ENCODE measurements around the gene TTLL11.

The TTLL11 gene

DNA sequence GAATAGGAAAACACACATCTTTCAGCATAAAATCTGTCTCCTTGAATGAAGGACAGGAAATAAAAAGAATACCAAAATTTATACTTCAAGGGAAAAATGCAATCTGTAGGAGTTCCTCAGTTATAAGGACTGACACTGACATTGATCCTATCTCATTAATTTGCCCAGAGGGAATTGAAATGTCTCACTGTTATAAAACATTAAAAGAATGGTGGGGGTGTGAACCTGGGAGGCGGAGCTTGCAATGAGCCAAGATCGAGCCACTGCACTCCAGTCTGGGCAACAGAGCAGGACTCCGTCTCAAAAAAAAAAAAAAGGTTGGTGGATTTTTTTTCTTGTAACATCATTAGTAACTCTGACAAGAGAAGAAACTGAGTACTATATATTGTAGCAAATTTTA, 60.8 kb downstream of the TTLL11 start:
- TF ChIP-seq, protein P1, sequence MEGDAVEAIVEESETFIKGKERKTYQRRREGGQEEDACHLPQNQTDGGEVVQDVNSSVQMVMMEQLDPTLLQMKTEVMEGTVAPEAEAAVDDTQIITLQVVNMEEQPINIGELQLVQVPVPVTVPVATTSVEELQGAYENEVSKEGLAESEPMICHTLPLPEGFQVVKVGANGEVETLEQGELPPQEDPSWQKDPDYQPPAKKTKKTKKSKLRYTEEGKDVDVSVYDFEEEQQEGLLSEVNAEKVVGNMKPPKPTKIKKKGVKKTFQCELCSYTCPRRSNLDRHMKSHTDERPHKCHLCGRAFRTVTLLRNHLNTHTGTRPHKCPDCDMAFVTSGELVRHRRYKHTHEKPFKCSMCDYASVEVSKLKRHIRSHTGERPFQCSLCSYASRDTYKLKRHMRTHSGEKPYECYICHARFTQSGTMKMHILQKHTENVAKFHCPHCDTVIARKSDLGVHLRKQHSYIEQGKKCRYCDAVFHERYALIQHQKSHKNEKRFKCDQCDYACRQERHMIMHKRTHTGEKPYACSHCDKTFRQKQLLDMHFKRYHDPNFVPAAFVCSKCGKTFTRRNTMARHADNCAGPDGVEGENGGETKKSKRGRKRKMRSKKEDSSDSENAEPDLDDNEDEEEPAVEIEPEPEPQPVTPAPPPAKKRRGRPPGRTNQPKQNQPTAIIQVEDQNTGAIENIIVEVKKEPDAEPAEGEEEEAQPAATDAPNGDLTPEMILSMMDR (IDR thresholded peaks at IDR 0.05; ENCODE audit: control insufficient read depth, extremely low read depth, insufficient read depth), result no peak
- no peak for DNase-seq (ENCODE audit: low read depth)
- no peak overlapping the region for H3K4me3 ChIP-seq (ENCODE audit: low read depth, low read length)

DNA sequence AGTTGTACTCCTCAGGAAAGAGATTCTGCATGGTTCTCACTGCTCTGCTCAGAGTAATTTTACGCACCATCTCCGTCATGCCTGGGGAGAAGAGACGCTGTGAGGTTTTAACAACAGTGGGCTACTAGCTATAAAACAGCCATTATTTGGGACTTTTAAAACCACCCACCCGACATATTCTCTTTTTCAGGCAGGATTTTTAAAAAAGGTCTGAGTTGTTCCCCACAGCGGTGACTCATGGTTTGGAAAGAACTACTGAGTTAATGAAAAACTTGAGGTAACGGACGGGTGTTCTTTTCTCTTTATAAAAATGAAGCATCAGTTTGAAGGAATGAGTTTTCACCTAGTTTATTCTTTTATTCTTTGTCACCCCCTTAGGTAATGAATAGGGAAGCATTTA, 61.3 kb downstream of the TTLL11 start:
- DNase-seq (ENCODE audit: low read depth), result no peak
- TF ChIP-seq, protein P1 (IDR thresholded peaks at IDR 0.05; ENCODE audit: control insufficient read depth, extremely low read depth, insufficient read depth), result no peak

DNA sequence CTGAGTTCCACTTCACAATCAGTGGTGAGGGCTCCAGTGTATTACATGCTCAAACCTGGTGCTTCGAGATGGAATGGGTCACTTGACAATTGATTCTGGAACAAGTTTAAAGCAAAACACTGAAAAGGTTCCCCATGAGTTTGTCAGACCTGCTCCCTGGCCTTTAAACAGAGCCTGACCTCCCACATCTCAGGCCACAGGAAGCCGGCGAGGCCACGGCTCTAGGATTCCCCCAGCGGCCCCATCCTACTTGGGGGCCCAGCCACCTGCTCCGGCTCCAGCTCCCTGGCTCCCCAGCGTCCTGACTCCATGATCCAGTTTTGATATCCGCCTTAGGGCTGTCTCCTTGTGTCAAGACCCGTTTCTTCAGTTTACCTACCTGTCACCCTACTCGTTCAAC, 62.0 kb downstream of the TTLL11 start:
- H3K4me3 ChIP-seq (ENCODE audit: low read depth, low read length), result no peak overlapping the region
- no peak for DNase-seq (ENCODE audit: low read depth)
- TF ChIP-seq, protein P1 (IDR thresholded peaks at IDR 0.05; ENCODE audit: control insufficient read depth, extremely low read depth, insufficient read depth), result no peak

More for the DNA sequence above, 61.3 kb downstream of the TTLL11 start:
- no peak overlapping the region for H3K4me3 ChIP-seq (ENCODE audit: low read depth, low read length)

DNA sequence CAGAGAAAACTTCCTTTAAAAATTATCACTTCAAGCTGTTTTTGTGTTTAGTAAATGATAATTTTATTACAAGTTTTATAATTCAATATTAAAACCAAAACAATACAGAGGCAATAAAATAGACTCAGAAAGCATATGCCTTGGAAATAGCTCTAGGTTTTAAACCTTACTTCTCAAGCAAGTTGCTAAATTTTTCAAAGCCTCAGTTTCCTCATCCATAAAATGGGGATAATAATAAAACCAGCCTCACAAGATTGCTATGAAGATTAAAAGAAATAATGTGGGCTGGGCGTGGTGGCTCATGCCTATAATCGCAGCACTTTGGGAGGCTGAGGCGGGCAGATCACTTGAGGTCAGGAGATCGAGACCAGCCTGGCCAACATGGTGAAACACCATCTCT, 62.8 kb downstream of the TTLL11 start:
- H3K4me3 ChIP-seq (ENCODE audit: low read depth, low read length), result no peak overlapping the region

DNA sequence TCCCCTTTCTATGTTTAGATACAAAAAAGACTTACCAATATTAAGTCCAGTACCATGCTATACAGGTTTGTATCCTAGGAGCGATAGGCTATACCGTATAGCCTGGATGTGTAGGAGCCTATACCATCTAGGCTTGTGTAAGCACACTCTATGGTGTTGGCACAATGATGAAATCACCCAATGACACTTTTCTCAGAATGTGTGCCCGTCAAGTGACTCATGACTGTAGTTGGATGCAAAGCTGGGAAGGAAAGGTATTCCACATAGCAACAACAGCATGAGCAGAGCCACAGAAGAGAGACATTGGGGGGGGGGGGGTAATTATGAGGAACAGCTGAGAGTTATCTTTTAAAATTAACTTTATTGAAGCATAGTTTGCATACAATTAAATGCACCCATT, 63.2 kb downstream of the TTLL11 start:
- H3K4me3 ChIP-seq (ENCODE audit: low read depth, low read length), result no peak overlapping the region
- DNase-seq (ENCODE audit: low read depth), result no peak
- TF ChIP-seq, protein P1 (IDR thresholded peaks at IDR 0.05; ENCODE audit: control insufficient read depth, extremely low read depth, insufficient read depth), result no peak

More for the DNA sequence above, 62.8 kb downstream of the TTLL11 start:
- DNase-seq (ENCODE audit: low read depth), result no peak
- TF ChIP-seq, protein P1 (IDR thresholded peaks at IDR 0.05; ENCODE audit: control insufficient read depth, extremely low read depth, insufficient read depth), result no peak

DNA sequence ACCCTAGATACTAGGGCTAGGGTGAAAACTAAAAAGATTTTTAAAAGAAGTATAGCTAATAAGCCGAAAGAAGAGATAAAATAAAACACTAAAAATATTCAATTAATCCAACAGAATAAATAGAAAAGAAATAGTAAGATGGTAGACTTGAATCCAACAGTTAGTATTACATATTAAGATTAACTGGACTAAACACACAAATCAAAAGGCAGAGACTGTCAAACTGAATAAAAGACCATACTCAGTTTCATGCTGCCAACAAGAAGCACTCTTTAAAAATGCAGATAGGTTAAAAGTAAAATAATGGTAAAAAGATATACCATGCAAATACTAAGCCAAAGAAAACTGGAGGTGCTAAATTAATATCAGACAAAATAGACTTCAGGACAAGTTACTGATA, 65.0 kb downstream of the TTLL11 start:
- no peak overlapping the region for H3K4me3 ChIP-seq (ENCODE audit: low read depth, low read length)
- DNase-seq (ENCODE audit: low read depth), result no peak
- TF ChIP-seq, protein P1 (IDR thresholded peaks at IDR 0.05; ENCODE audit: control insufficient read depth, extremely low read depth, insufficient read depth), result no peak

DNA sequence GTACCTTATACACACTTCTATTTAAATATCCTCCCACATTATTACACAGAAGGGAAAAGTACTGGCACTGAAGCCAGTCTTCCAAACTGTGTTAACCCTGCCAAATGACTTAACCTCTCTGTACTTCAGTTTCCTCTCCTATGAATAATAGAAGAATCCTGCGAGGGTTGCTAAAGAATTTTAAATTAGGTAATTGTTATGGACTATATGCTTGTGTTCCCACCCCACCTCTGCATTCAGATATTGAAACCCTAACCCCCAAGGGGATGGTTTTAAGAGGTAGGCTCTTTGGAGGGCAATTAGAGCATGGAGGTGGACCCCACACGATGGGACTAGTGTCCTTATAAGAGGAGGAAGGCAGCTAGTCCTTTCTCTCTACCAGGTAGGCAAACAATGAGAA, 72.7 kb downstream of the TTLL11 start:
- TF ChIP-seq, protein P1 (IDR thresholded peaks at IDR 0.05; ENCODE audit: control insufficient read depth, extremely low read depth, insufficient read depth), result no peak
- DNase-seq (ENCODE audit: low read depth), result no peak
- H3K4me3 ChIP-seq (ENCODE audit: low read depth, low read length), result no peak overlapping the region

All from LNCaP clone FGC (cell line).